Activated naive CD4-positive, alpha-beta T cell treated with anti-CD3 and anti-CD28 coated beads, Interleukin-2, amount 10 ng/mL, durations not matched to agents 7 days and 5 days (primary cell): ENCODE results near the gene ZNF649.

Experiments
- CTCF ChIA-PET: fragments of 350-600 bp; sonication (Branson Sonifier 250); formaldehyde crosslinking; loops from one replicate; lab custom pipeline; 2021; ENCODE audit warnings: antibody characterized with exemption; lab: Charles Lee
- DNase-seq: peaks from one replicate; pipeline ENCODE4 v3.0.0-alpha.2; 2020
- H3K27ac Mint-ChIP-seq: one replicate; pipeline ENCODE4 v1.8.0; 2021; ENCODE audit warnings: mild to moderate bottlenecking, moderate library complexity, mixed read lengths
- H3K27me3 Mint-ChIP-seq: one replicate; pipeline ENCODE4 v1.8.0; 2021; ENCODE audit warnings: mild to moderate bottlenecking, mixed read lengths
- H3K36me3 Mint-ChIP-seq: one replicate; pipeline ENCODE4 v1.8.0; 2021; ENCODE audit warnings: mixed read lengths
- H3K4me1 Mint-ChIP-seq: one replicate; pipeline ENCODE4 v1.8.0; 2021; ENCODE audit warnings: mixed read lengths
- H3K4me3 Mint-ChIP-seq: one replicate; pipeline ENCODE4 v1.8.0; 2021; ENCODE audit warnings: mild to moderate bottlenecking, moderate library complexity, mixed read lengths
- H3K9me3 Mint-ChIP-seq: one replicate; pipeline ENCODE4 v1.8.0; 2021; ENCODE audit warnings: mixed read lengths

ZNF649 gene

GRCh38 chr19:51904331-51905165 lies at the start of gene ZNF649:
Gene ZNF649, minus strand, starts transcription at chr19:51905017. Its CDS starts 4,910 bp downstream, at chr19:51900107.
- H3K4me3 Mint-ChIP-seq = peak within 1 kb of the TSS; percentile 99
- H3K27ac Mint-ChIP-seq = peak within 1 kb of the TSS; percentile 97
- peaks cover 67% of the 10 kb centered on the region for H3K36me3 Mint-ChIP-seq
- H3K4me1 Mint-ChIP-seq = peaks cover 26% of the 10 kb centered on the region
- peak; percentile 85 for DNase-seq
- H3K27me3 Mint-ChIP-seq = peaks cover 10% of the 10 kb centered on the region
- CTCF ChIA-PET = no interaction called here
- H3K9me3 Mint-ChIP-seq = peaks cover 71% of the 10 kb centered on the region

- H3K9me3 Mint-ChIP-seq = peaks cover 72% of the 10 kb centered on the region
Measured at GRCh38 chr19:51948975-51949374, 44.2 kb upstream of the ZNF649 start.

DNA sequence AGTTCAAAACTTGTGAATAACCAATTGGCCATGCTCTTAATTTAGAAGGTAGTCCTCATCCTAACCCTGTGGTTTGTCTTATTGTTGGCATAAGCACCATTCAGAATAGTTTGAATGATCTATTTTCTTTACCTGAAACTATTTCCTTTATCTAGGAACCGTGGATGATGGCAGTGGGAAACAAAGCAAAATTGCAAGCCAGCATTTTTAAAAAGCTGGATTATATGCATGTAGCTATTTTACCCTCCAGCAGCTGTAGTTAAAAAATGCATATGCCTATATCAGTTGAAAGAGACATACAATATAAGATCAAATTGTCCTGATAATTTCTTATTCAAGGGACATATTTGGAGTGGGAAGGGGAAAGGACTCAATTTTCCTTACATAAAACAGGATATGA lies 41.8 kb upstream of the ZNF649 start:
- Mint-ChIP-seq H3K4me1 (no peaks in the 10 kb centered on the region), H3K27ac (no peak overlapping the region), H3K36me3 (peaks cover 49% of the 10 kb centered on the region), H3K9me3 (peaks cover 84% of the 10 kb centered on the region), H3K4me3 (no peak overlapping the region), H3K27me3 (no peaks in the 10 kb centered on the region)
- CTCF ChIA-PET = no interaction called here
- no peak for DNase-seq

More at GRCh38 chr19:51948975-51949374, 44.2 kb upstream of the ZNF649 start:
- no peak for DNase-seq
- H3K4me3 Mint-ChIP-seq = no peak overlapping the region
- H3K36me3 Mint-ChIP-seq = peaks cover 25% of the 10 kb centered on the region
- H3K27ac Mint-ChIP-seq = no peak overlapping the region
- H3K27me3 Mint-ChIP-seq = no peaks in the 10 kb centered on the region
- CTCF ChIA-PET = no interaction called here
- H3K4me1 Mint-ChIP-seq = no peaks in the 10 kb centered on the region

DNA sequence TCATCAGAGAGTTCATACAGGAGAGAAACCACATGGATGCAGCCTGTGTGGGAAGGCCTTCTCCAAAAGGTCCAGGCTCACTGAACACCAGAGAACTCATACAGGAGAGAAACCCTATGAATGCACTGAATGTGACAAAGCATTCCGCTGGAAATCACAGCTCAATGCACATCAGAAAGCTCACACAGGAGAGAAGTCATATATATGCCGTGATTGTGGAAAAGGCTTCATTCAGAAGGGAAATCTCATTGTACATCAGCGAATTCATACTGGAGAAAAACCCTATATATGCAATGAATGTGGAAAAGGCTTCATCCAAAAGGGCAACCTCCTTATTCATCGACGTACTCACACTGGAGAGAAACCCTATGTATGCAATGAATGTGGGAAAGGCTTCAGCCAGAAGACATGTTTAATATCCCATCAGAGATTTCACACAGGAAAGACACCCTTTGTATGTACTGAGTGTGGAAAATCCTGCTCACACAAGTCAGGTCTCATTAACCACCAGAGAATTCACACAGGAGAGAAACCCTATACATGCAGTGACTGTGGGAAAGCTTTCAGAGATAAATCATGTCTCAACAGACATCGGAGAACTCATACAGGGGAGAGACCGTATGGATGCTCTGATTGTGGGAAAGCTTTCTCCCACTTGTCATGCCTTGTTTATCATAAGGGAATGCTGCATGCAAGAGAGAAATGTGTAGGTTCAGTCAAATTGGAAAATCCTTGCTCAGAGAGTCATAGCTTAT lies 40.2 kb upstream of the ZNF649 start:
- Mint-ChIP-seq H3K27me3 (no peaks in the 10 kb centered on the region), H3K4me3 (no peak overlapping the region), H3K27ac (no peak overlapping the region), H3K36me3 (peaks cover 64% of the 10 kb centered on the region), H3K4me1 (no peaks in the 10 kb centered on the region), H3K9me3 (peaks cover 87% of the 10 kb centered on the region)
- CTCF ChIA-PET = no interaction called here
- no peak for DNase-seq

- H3K4me3 Mint-ChIP-seq = no peak overlapping the region
- no peaks in the 10 kb centered on the region for H3K27me3 Mint-ChIP-seq
- H3K4me1 Mint-ChIP-seq = no peaks in the 10 kb centered on the region
- no peak for DNase-seq
- peaks cover 88% of the 10 kb centered on the region for H3K36me3 Mint-ChIP-seq
- no peak overlapping the region for H3K27ac Mint-ChIP-seq
- peaks cover 62% of the 10 kb centered on the region for H3K9me3 Mint-ChIP-seq
- CTCF ChIA-PET = no interaction called here
Measured at GRCh38 chr19:51938936-51939335, 34.1 kb upstream of the ZNF649 start.

DNA sequence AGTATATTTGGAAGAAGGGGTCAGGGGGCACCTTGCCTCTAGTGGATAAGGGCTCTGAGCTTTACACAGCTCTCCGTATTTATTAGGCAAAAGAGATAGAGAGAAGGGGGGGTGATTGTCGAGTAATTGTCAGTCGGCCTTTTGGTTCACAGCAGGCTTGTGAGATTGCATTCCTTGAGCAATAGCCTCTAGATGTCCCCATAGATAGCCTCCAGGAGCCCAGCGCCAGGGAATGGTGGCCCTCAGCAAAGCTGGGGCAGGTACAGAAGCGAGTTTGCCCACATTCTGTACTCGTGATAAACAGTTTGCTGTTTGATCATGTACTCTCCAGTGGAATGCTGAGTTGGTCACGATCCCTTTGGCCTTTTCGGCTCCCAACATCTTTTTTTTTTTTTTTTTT lies 27.1 kb upstream of the ZNF649 start:
- Mint-ChIP-seq H3K4me3 (no peak overlapping the region), H3K27ac (no peak overlapping the region), H3K9me3 (peaks cover 43% of the 10 kb centered on the region), H3K36me3 (peaks cover 81% of the 10 kb centered on the region), H3K27me3 (no peaks in the 10 kb centered on the region), H3K4me1 (peaks cover 17% of the 10 kb centered on the region)
- DNase-seq = no peak
- CTCF ChIA-PET = no interaction called here

DNA sequence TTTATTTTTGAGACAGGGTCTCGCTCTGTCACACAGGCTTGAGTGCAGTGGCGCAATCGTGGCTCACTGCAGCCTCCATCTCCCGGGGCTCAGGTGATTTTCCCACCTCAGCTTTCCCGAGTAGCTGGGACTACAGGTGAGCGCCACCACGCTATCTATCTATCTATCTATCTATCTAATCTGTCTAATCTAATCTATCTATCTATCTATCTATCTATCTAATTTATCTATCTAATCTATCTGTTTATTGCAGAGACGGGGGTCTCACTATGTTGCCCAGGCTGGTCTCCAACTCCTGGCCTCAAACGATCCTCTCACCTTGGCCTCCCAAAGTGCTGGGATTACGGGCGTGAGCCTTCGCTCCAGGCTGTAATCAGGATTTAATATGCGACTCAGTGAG lies 23.0 kb upstream of the ZNF649 start:
- Mint-ChIP-seq H3K4me1 (peaks cover 24% of the 10 kb centered on the region), H3K4me3 (peak overlapping the region; percentile 98), H3K27me3 (no peaks in the 10 kb centered on the region), H3K9me3 (peaks cover 65% of the 10 kb centered on the region), H3K27ac (peak overlapping the region; percentile 95), H3K36me3 (peaks cover 56% of the 10 kb centered on the region)
- no peak for DNase-seq
- CTCF ChIA-PET = no interaction called here

- CTCF ChIA-PET = no interaction called here
- Mint-ChIP-seq H3K9me3 (peaks cover 69% of the 10 kb centered on the region), H3K27ac (peak within 1 kb of the TSS; percentile 95)
Measured at GRCh38 chr19:51926784-51927741, 22.2 kb upstream of the ZNF649 start, which contains the start of gene ZNF613. Gene ZNF613, plus strand, starts transcription at chr19:51927472. Its CDS starts 8,749 bp downstream, at chr19:51936221.

GRCh38 chr19:51926426-51926783 lies 21.6 kb upstream of the ZNF649 start:
- Mint-ChIP-seq H3K36me3 (peaks cover 44% of the 10 kb centered on the region), H3K4me1 (peaks cover 24% of the 10 kb centered on the region), H3K27me3 (no peaks in the 10 kb centered on the region), H3K4me3 (peak overlapping the region; percentile 98), H3K9me3 (peaks cover 70% of the 10 kb centered on the region), H3K27ac (peak overlapping the region; percentile 95)
- CTCF ChIA-PET = interaction anchor here (0.6 kb wide), 1 partner anchor 25 kb away, joined by 3 read pairs; no protein-coding TSS in a partner anchor
- DNase-seq = no peak

More at GRCh38 chr19:51926784-51927741, 22.2 kb upstream of the ZNF649 start, which contains the start of gene ZNF613:
- peak; percentile 90 for DNase-seq
- Mint-ChIP-seq H3K36me3 (peaks cover 51% of the 10 kb centered on the region), H3K27me3 (no peaks in the 10 kb centered on the region), H3K4me3 (peak within 1 kb of the TSS; percentile 98), H3K4me1 (peaks cover 24% of the 10 kb centered on the region)

DNA sequence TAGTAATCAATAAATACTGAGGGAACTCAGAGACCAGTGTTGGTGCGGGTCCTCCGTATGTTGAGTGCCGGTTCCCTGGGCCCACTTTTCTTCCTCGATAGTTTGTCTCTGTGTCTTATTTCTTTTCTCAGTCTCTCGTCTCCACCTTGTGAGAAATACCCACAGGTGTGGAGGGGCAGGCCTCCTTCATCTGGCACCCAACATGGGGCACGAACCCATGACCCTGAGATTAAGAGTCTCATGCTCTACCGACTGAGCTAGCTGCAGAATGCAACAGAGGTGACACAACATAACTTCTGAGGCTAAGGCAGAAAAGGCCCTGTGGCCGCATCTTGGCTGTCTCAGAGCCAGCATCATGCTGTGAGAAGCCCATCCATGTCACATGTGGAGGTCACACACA lies 17.1 kb upstream of the ZNF649 start:
- H3K4me3 Mint-ChIP-seq = no peak overlapping the region
- H3K36me3 Mint-ChIP-seq = peaks cover 13% of the 10 kb centered on the region

DNA sequence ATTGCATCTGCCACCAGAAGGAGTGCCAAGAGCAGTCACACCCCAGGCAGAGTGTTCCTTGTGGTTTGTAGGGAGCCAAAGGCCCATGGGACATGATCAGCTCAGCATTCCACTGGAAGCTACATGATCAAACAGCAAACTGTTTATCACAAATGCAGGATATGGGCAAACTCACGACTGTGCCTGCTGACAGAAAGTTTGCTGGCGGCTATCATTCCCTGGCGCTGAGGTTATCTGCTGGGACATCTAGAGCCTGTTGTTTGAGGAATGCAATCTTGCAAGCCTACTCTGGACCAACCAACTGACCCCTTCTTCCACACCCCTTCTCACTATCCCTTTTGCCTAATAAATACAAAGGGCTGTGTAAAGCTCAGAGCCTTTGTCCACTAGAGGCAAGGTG lies 14.8 kb upstream of the ZNF649 start:
- H3K27me3 Mint-ChIP-seq = no peaks in the 10 kb centered on the region
- H3K4me1 Mint-ChIP-seq = no peaks in the 10 kb centered on the region
- CTCF ChIA-PET = no interaction called here
- DNase-seq = no peak
- peaks cover 3% of the 10 kb centered on the region for H3K36me3 Mint-ChIP-seq
- peaks cover 77% of the 10 kb centered on the region for H3K9me3 Mint-ChIP-seq
- H3K4me3 Mint-ChIP-seq = no peak overlapping the region
- H3K27ac Mint-ChIP-seq = no peak overlapping the region

More for the DNA sequence above, 17.1 kb upstream of the ZNF649 start:
- no peak for DNase-seq
- CTCF ChIA-PET = no interaction called here
- no peak overlapping the region for H3K27ac Mint-ChIP-seq
- H3K4me1 Mint-ChIP-seq = peaks cover 7% of the 10 kb centered on the region
- H3K27me3 Mint-ChIP-seq = no peaks in the 10 kb centered on the region
- peaks cover 79% of the 10 kb centered on the region for H3K9me3 Mint-ChIP-seq

DNA sequence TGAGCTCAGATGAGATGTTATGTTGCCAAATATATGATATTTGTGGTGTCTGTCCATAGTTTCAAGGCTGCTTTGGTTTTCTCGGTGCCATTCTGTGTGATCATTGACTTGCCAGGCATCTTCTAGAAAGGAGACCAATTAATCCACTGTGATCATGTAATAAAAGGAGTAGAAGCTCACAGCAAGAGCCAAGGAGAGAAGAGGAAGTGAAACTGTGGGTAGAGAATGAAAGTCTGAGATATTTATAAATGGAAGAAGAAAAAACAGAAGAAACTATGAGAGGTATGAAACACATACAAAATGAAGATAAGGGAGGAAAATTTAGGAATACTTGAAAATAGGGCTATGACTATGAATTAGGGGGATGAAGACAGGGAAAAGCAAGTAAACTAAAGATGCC lies 11.3 kb upstream of the ZNF649 start:
- no peak overlapping the region for H3K27ac Mint-ChIP-seq
- H3K4me3 Mint-ChIP-seq = no peak overlapping the region
- peaks cover 68% of the 10 kb centered on the region for H3K9me3 Mint-ChIP-seq
- H3K27me3 Mint-ChIP-seq = no peaks in the 10 kb centered on the region
- CTCF ChIA-PET = no interaction called here
- H3K36me3 Mint-ChIP-seq = peaks cover 3% of the 10 kb centered on the region
- no peak for DNase-seq
- H3K4me1 Mint-ChIP-seq = no peaks in the 10 kb centered on the region

- Mint-ChIP-seq H3K27me3 (no peaks in the 10 kb centered on the region), H3K9me3 (peaks cover 66% of the 10 kb centered on the region), H3K36me3 (peaks cover 3% of the 10 kb centered on the region), H3K4me1 (no peaks in the 10 kb centered on the region), H3K27ac (no peak overlapping the region), H3K4me3 (no peak overlapping the region)
- no peak for DNase-seq
- CTCF ChIA-PET = no interaction called here
Measured at GRCh38 chr19:51915324-51915867, 10.6 kb upstream of the ZNF649 start.
